Pulmonary artery endothelial cell (primary cell): ENCODE data around the gene ARNT2. TPM values are rescaled to one million over a fixed set of nuclear protein-coding genes. Genes with fewer than 3 reads are reported as not detected.

Source experiments
- DNase-seq: peaks from one replicate; pipeline ENCODE4 v3.0.0-alpha.2; 2011; ENCODE audit warnings: low read depth, low spot score
- total RNA-seq: library from RNA; depleted of rRNA; stranded (reverse); fragments of >200 nt; gene quantifications from 2 replicates; pipeline ENCODE4 v1.2.3, GENCODE V29; 2014

Gene ARNT2
- total RNA-seq, 1 donor from 2014 or later: 0.13 TPM

GRCh38 chr15:80569656-80570055 is 165.5 kb downstream of the ARNT2 start:
- no peak for DNase-seq

GRCh38 chr15:80570553-80570952 is 166.4 kb downstream of the ARNT2 start:
- DNase-seq: no peak

- no peak for DNase-seq
Measured at GRCh38 chr15:80572337-80572736, 168.2 kb downstream of the ARNT2 start.

GRCh38 chr15:80573606-80574005 is 169.4 kb downstream of the ARNT2 start:
- no peak for DNase-seq

- no peak for DNase-seq
Measured at GRCh38 chr15:80574590-80574989, 170.4 kb downstream of the ARNT2 start.

- DNase-seq: no peak
Measured at GRCh38 chr15:80576519-80577090, 172.4 kb downstream of the ARNT2 start.

- DNase-seq: no peak
Measured at GRCh38 chr15:80577552-80578205, 173.5 kb downstream of the ARNT2 start.

GRCh38 chr15:80578206-80578595 is 174.0 kb downstream of the ARNT2 start:
- DNase-seq: no peak

- no peak for DNase-seq
Measured at GRCh38 chr15:80578871-80579270, 174.7 kb downstream of the ARNT2 start.

GRCh38 chr15:80579611-80580010 is 175.4 kb downstream of the ARNT2 start:
- no peak for DNase-seq

GRCh38 chr15:80580106-80580505 is 175.9 kb downstream of the ARNT2 start:
- no peak for DNase-seq

GRCh38 chr15:80580536-80581260 is 176.5 kb downstream of the ARNT2 start:
- no peak for DNase-seq

- DNase-seq: no peak
Measured at GRCh38 chr15:80581976-80582375, 177.8 kb downstream of the ARNT2 start.

- no peak for DNase-seq
Measured at GRCh38 chr15:80582816-80583423, 178.7 kb downstream of the ARNT2 start.

- DNase-seq: no peak
Measured at GRCh38 chr15:80584561-80584964, 180.4 kb downstream of the ARNT2 start.

GRCh38 chr15:80584973-80585525 is 180.9 kb downstream of the ARNT2 start:
- no peak for DNase-seq

GRCh38 chr15:80585544-80586018 is 181.4 kb downstream of the ARNT2 start:
- DNase-seq: no peak

GRCh38 chr15:80586161-80586560 is 182.0 kb downstream of the ARNT2 start:
- no peak for DNase-seq

GRCh38 chr15:80587007-80587406 is 182.8 kb downstream of the ARNT2 start:
- no peak for DNase-seq

GRCh38 chr15:80587816-80588456 is 183.8 kb downstream of the ARNT2 start:
- DNase-seq: no peak

GRCh38 chr15:80588801-80589200 is 184.6 kb downstream of the ARNT2 start:
- DNase-seq: peak; percentile 95
